ENCODE measurements around the gene NAGLU. TPM values are rescaled to one million over a fixed set of nuclear protein-coding genes. Genes with fewer than 3 reads are reported as not detected.

The NAGLU gene
- total RNA-seq, 1 donor from 2014 or later = 6.2 TPM

DNA sequence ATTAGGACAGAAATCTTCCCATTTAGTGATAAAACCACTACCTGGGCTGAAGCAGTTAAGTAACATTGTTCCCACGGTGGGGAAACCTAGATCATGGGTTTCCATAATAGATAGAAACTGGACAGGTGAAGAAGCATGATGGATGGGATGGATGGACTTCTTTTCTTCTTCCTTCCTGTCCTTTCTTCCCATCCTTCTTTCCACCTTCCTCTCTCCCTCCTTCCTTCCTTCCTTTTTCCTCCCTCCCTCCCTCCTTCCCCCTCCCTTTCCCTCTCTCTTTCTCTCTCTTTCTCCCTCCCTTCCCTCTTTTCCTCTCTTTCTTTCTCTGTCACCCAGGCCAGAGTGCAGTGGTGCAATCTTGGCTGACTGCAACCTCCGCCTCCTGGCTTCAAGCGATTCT is 38.4 kb downstream of the NAGLU start:
- no peak overlapping the region for H3K9ac ChIP-seq
- no peak overlapping the region for H3K4me3 Mint-ChIP-seq
- no peaks in the 10 kb centered on the region for H3K27me3 ChIP-seq
- H3K79me2 ChIP-seq (ENCODE audit: low read depth) = peaks cover 25% of the 10 kb centered on the region
- H3K27ac ChIP-seq = no peak overlapping the region
- peaks cover 24% of the 10 kb centered on the region for H3K36me3 Mint-ChIP-seq
- peaks cover 6% of the 10 kb centered on the region for H3K27me3 Mint-ChIP-seq (ENCODE audit: insufficient read depth, low read depth)
- peaks cover 4% of the 10 kb centered on the region for H3K36me3 ChIP-seq
- TF ChIP-seq EZH2phosphoT487 (IDR thresholded peaks at IDR 0.05) (no peak), EZH2 (IDR thresholded peaks at IDR 0.05) (no peak)
- TF ChIP-seq, protein P1, sequence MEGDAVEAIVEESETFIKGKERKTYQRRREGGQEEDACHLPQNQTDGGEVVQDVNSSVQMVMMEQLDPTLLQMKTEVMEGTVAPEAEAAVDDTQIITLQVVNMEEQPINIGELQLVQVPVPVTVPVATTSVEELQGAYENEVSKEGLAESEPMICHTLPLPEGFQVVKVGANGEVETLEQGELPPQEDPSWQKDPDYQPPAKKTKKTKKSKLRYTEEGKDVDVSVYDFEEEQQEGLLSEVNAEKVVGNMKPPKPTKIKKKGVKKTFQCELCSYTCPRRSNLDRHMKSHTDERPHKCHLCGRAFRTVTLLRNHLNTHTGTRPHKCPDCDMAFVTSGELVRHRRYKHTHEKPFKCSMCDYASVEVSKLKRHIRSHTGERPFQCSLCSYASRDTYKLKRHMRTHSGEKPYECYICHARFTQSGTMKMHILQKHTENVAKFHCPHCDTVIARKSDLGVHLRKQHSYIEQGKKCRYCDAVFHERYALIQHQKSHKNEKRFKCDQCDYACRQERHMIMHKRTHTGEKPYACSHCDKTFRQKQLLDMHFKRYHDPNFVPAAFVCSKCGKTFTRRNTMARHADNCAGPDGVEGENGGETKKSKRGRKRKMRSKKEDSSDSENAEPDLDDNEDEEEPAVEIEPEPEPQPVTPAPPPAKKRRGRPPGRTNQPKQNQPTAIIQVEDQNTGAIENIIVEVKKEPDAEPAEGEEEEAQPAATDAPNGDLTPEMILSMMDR (IDR thresholded peaks at IDR 0.05) = no peak
- H2AFZ ChIP-seq (replicated peaks) = no peak overlapping the region
- no peaks in the 10 kb centered on the region for H3K9me3 Mint-ChIP-seq
- H3K4me1 Mint-ChIP-seq = peaks cover 28% of the 10 kb centered on the region
- H3K9me3 ChIP-seq (ENCODE audit: low read depth) = no peaks in the 10 kb centered on the region
- peaks cover 66% of the 10 kb centered on the region for H3F3A ChIP-seq (ENCODE audit: low read depth)
- no peak overlapping the region for H3K4me2 ChIP-seq
- H3K4me3 ChIP-seq = no peak overlapping the region
- DNase-seq (ENCODE audit: low spot score) = no peak
- peaks cover 14% of the 10 kb centered on the region for H3K4me1 ChIP-seq
- peaks cover 5% of the 10 kb centered on the region for H4K20me1 ChIP-seq (ENCODE audit: low read depth)
- no peak overlapping the region for H3K27ac Mint-ChIP-seq

DNA sequence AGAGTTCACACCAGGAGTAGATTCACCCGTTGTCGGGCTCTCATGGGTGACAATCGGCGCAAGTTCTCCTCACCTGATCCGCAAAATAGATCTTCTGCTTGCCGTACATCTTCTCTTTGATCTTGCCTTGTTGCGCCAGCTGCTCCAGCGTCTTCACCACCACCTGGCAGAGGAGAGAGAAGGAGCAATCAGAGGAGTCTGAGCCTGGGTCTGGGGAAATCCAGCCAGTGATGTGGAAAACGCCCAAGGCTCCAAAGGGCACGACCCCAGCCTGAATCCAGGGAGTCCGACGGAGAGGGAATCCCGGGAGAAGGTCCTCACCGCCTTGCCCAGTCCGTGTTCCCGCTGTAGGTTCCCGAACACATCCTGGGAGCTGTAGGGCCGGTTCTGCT is 41.1 kb downstream of the NAGLU start:
- no peaks in the 10 kb centered on the region for H3K27me3 ChIP-seq
- Mint-ChIP-seq H3K36me3 (peaks cover 23% of the 10 kb centered on the region), H3K27ac (peak overlapping the region; percentile 87), H3K27me3 (ENCODE audit: insufficient read depth, low read depth) (peaks cover 6% of the 10 kb centered on the region), H3K4me1 (peaks cover 28% of the 10 kb centered on the region), H3K9me3 (no peaks in the 10 kb centered on the region), H3K4me3 (peak overlapping the region; percentile 100)
- H3K4me1 ChIP-seq = peaks cover 14% of the 10 kb centered on the region
- peaks cover 4% of the 10 kb centered on the region for H3K36me3 ChIP-seq
- no peaks in the 10 kb centered on the region for H3K9me3 ChIP-seq (ENCODE audit: low read depth)
- H3K4me3 ChIP-seq = peak overlapping the region; percentile 67
- H3K9ac ChIP-seq = peak overlapping the region; percentile 86
- H2AFZ ChIP-seq (replicated peaks) = peak overlapping the region; percentile 47
- TF ChIP-seq, protein P1 (IDR thresholded peaks at IDR 0.05) = no peak
- TF ChIP-seq EZH2 (IDR thresholded peaks at IDR 0.05) = no peak
- TF ChIP-seq EZH2phosphoT487 (IDR thresholded peaks at IDR 0.05) = no peak
- H3K27ac ChIP-seq = no peak overlapping the region
- H3K4me2 ChIP-seq = peak overlapping the region; percentile 79
- peaks cover 25% of the 10 kb centered on the region for H3K79me2 ChIP-seq (ENCODE audit: low read depth)
- no peak for DNase-seq (ENCODE audit: low spot score)
- H3F3A ChIP-seq (ENCODE audit: low read depth) = peaks cover 54% of the 10 kb centered on the region
- H4K20me1 ChIP-seq (ENCODE audit: low read depth) = peaks cover 11% of the 10 kb centered on the region

- peaks cover 2% of the 10 kb centered on the region for H3K36me3 ChIP-seq
- H3K4me1 ChIP-seq = peaks cover 14% of the 10 kb centered on the region
- peak within 1 kb of the TSS; percentile 79 for H3K4me2 ChIP-seq
- Mint-ChIP-seq H3K27ac (peak within 1 kb of the TSS; percentile 99), H3K9me3 (no peaks in the 10 kb centered on the region), H3K4me1 (peaks cover 28% of the 10 kb centered on the region), H3K36me3 (peaks cover 21% of the 10 kb centered on the region), H3K27me3 (ENCODE audit: insufficient read depth, low read depth) (peaks cover 6% of the 10 kb centered on the region), H3K4me3 (peak within 1 kb of the TSS; percentile 100)
- H4K20me1 ChIP-seq (ENCODE audit: low read depth) = peaks cover 11% of the 10 kb centered on the region
- peak within 1 kb of the TSS; percentile 47 for H2AFZ ChIP-seq (replicated peaks)
- H3K27ac ChIP-seq = no peak within 1 kb of the TSS
- H3F3A ChIP-seq (ENCODE audit: low read depth) = peaks cover 48% of the 10 kb centered on the region
- peak; percentile 97 for DNase-seq (ENCODE audit: low spot score)
- H3K4me3 ChIP-seq = peak within 1 kb of the TSS; percentile 67
- no peaks in the 10 kb centered on the region for H3K9me3 ChIP-seq (ENCODE audit: low read depth)
- H3K27me3 ChIP-seq = no peaks in the 10 kb centered on the region
- H3K9ac ChIP-seq = peak within 1 kb of the TSS; percentile 86
- TF ChIP-seq, protein P1 (IDR thresholded peaks at IDR 0.05) = peak; percentile 57
- no peak for TF ChIP-seq EZH2phosphoT487 (IDR thresholded peaks at IDR 0.05)
- H3K79me2 ChIP-seq (ENCODE audit: low read depth) = peaks cover 25% of the 10 kb centered on the region
These were observed 41.7 kb downstream of the NAGLU start, which contains the start of gene PSMC3IP for GRCh38 chr17:42577532-42578281. Gene PSMC3IP (minus strand): TSS chr17:42577729. CDS start chr17:42577686, 43 bp downstream.
